Measurements from ENCODE around the gene NEDD4L. TPM values are rescaled to one million over a fixed set of nuclear protein-coding genes. Genes with fewer than 3 reads are reported as not detected.

The NEDD4L gene
- total RNA-seq, 2 experiments from 2014 or later = 11.2 to 13.7 TPM

GRCh38 chr18:58268849-58269248 lies 224.8 kb downstream of the NEDD4L start:
- TF ChIP-seq CTCF (IDR thresholded peaks at IDR 0.05) = no peak
- Mint-ChIP-seq H3K4me1 (ENCODE audit: low read depth) (peaks cover 13% of the 10 kb centered on the region), H3K9me3 (no peaks in the 10 kb centered on the region), H3K27ac (no peak overlapping the region), H3K27me3 (no peaks in the 10 kb centered on the region), H3K4me3 (no peak overlapping the region), H3K36me3 (ENCODE audit: low read depth) (no peaks in the 10 kb centered on the region)
- POLR2A ChIA-PET = no interaction called here
- H3K36me3 ChIP-seq (ENCODE audit: insufficient read depth, low read length) = no peaks in the 10 kb centered on the region
- ATAC-seq (ENCODE audit: poor library complexity) (no peak), DNase-seq (no peak)
- H3K4me3 ChIP-seq (ENCODE audit: low read length) = no peak overlapping the region
- no peaks in the 10 kb centered on the region for H3K27me3 ChIP-seq (ENCODE audit: control insufficient read depth in 1 of 2, insufficient read depth in 2 of 2, low read length in 2 of 2)
- peaks cover 0 to 4% of the 10 kb centered on the region in 2 experiments for H3K9me3 ChIP-seq (ENCODE audit: control insufficient read depth in 1 of 2, insufficient read depth in 1 of 2, low read length in 2 of 2)
- intact Hi-C loops (cut with DNase I, micrococcal nuclease) = no loop called here
- CTCF ChIA-PET = no interaction called here
- peaks cover 10% of the 10 kb centered on the region for H3K4me1 ChIP-seq (ENCODE audit: insufficient read depth, low read length)
- no peak overlapping the region for H3K27ac ChIP-seq (ENCODE audit: low read depth in 1 of 2, low read length in 2 of 2)

- Mint-ChIP-seq H3K4me1 (ENCODE audit: low read depth) (peaks cover 13% of the 10 kb centered on the region), H3K4me3 (no peak overlapping the region), H3K27ac (no peak overlapping the region), H3K27me3 (no peaks in the 10 kb centered on the region), H3K36me3 (ENCODE audit: low read depth) (no peaks in the 10 kb centered on the region), H3K9me3 (no peaks in the 10 kb centered on the region)
- peaks cover 0 to 4% of the 10 kb centered on the region in 2 experiments for H3K9me3 ChIP-seq (ENCODE audit: control insufficient read depth in 1 of 2, insufficient read depth in 1 of 2, low read length in 2 of 2)
- no peak overlapping the region for H3K27ac ChIP-seq (ENCODE audit: low read depth in 1 of 2, low read length in 2 of 2)
- DNase-seq (no peak), ATAC-seq (ENCODE audit: poor library complexity) (no peak)
- H3K4me1 ChIP-seq (ENCODE audit: insufficient read depth, low read length) = peaks cover 10% of the 10 kb centered on the region
- H3K36me3 ChIP-seq (ENCODE audit: insufficient read depth, low read length) = no peaks in the 10 kb centered on the region
- no peak overlapping the region for H3K4me3 ChIP-seq (ENCODE audit: low read length)
- intact Hi-C loops (cut with DNase I, micrococcal nuclease) = no loop called here
- no peak for TF ChIP-seq CTCF (IDR thresholded peaks at IDR 0.05)
- POLR2A ChIA-PET = no interaction called here
- H3K27me3 ChIP-seq (ENCODE audit: control insufficient read depth in 1 of 2, insufficient read depth in 2 of 2, low read length in 2 of 2) = no peaks in the 10 kb centered on the region
- CTCF ChIA-PET = no interaction called here
These were observed 225.9 kb downstream of the NEDD4L start for GRCh38 chr18:58269931-58270330.

GRCh38 chr18:58270396-58270795 lies 226.4 kb downstream of the NEDD4L start:
- no peak overlapping the region for H3K27ac Mint-ChIP-seq
- no peaks in the 10 kb centered on the region for H3K9me3 Mint-ChIP-seq
- ATAC-seq (ENCODE audit: poor library complexity) (no peak), DNase-seq (no peak)
- H3K4me1 Mint-ChIP-seq (ENCODE audit: low read depth) = peaks cover 13% of the 10 kb centered on the region
- Histone ChIP-seq H3K36me3 (ENCODE audit: insufficient read depth, low read length) (no peaks in the 10 kb centered on the region), H3K4me1 (ENCODE audit: insufficient read depth, low read length) (peaks cover 10% of the 10 kb centered on the region), H3K27ac (ENCODE audit: low read depth in 1 of 2, low read length in 2 of 2) (no peak overlapping the region), H3K4me3 (ENCODE audit: low read length) (no peak overlapping the region), H3K27me3 (ENCODE audit: control insufficient read depth in 1 of 2, insufficient read depth in 2 of 2, low read length in 2 of 2) (no peaks in the 10 kb centered on the region), H3K9me3 (ENCODE audit: control insufficient read depth in 1 of 2, insufficient read depth in 1 of 2, low read length in 2 of 2) (peaks cover 0 to 4% of the 10 kb centered on the region in 2 experiments)
- ChIA-PET CTCF (no interaction called here), POLR2A (no interaction called here)
- TF ChIP-seq CTCF (IDR thresholded peaks at IDR 0.05) = no peak
- H3K4me3 Mint-ChIP-seq = no peak overlapping the region
- no peaks in the 10 kb centered on the region for H3K27me3 Mint-ChIP-seq
- intact Hi-C loops (cut with DNase I, micrococcal nuclease) = no loop called here
- H3K36me3 Mint-ChIP-seq (ENCODE audit: low read depth) = no peaks in the 10 kb centered on the region

All from CD4-positive, alpha-beta T cell (primary cell).